Measurements from ENCODE around the gene ANKH.

- TF ChIP-seq CTCF (IDR thresholded peaks at IDR 0.05 in 2 of 3, conservative IDR thresholded peaks at IDR 0.05 in 1 of 3; ENCODE audit: borderline replicate concordance in 1 of 3, insufficient read depth in 1 of 3, low read depth in 2 of 3, low read length in 2 of 3) (no peak), CEBPB (IDR thresholded peaks at IDR 0.05; ENCODE audit: low read depth) (no peak), MAX (IDR thresholded peaks at IDR 0.05) (no peak), POLR2AphosphoS5 (IDR thresholded peaks at IDR 0.05; ENCODE audit: low read depth, low read length) (no peak), EZH2 (IDR thresholded peaks at IDR 0.05) (no peak), POLR2A (IDR thresholded peaks at IDR 0.05; ENCODE audit: borderline replicate concordance, extremely low read depth, insufficient read depth, insufficient read length) (no peak), SRF (IDR thresholded peaks at IDR 0.05; ENCODE audit: low read depth) (no peak)
Observed at GRCh38 chr5:14667770-14668169, 203.8 kb downstream of the ANKH start.
